Progenitor cell of endocrine pancreas (in vitro differentiated cells): ENCODE results near the gene PHACTR2. TPM values are rescaled to one million over a fixed set of nuclear protein-coding genes. Genes with fewer than 3 reads are reported as not detected.

Experiments used
- DNase-seq: peaks from one replicate; pipeline ENCODE4 v3.0.0; 2021; ENCODE audit warnings: low spot score; ENCODE audit not compliant: unreplicated experiment
- H3K27ac Mint-ChIP-seq: 2 replicates; pipeline ENCODE4 v1.8.0; 2021; ENCODE audit warnings: mild to moderate bottlenecking, moderate library complexity, mixed read lengths
- H3K27me3 Mint-ChIP-seq: 2 replicates; pipeline ENCODE4 v1.8.0; 2021; ENCODE audit warnings: mixed read lengths
- H3K36me3 Mint-ChIP-seq: 2 replicates; pipeline ENCODE4 v1.8.0; 2022; ENCODE audit warnings: mixed read lengths; ENCODE audit not compliant: insufficient read depth
- H3K4me1 Mint-ChIP-seq: 2 replicates; pipeline ENCODE4 v1.8.0; 2021; ENCODE audit warnings: low read depth, mixed read lengths
- H3K4me3 Mint-ChIP-seq: 2 replicates; pipeline ENCODE4 v1.8.0; 2021; ENCODE audit warnings: low read depth, mild to moderate bottlenecking, moderate library complexity, mixed read lengths
- H3K9me3 Mint-ChIP-seq: 2 replicates; pipeline ENCODE4 v1.8.0; 2021; ENCODE audit warnings: low read depth, mixed read lengths
- CTCF ChIP-seq: fragments of 200-600 bp; sonication (generic); IDR thresholded peaks from one replicate; pipeline ENCODE4 v1.5.0; 2021; ENCODE audit warnings: antibody characterized with exemption, mild to moderate bottlenecking; ENCODE audit not compliant: unreplicated experiment
- total RNA-seq: library from RNA; stranded (reverse); gene quantifications from 2 replicates; pipeline ENCODE4 v1.2.1, GENCODE V29; 2021

Gene PHACTR2
- total RNA-seq, 1 donor from 2014 or later: 55.2 TPM

DNA sequence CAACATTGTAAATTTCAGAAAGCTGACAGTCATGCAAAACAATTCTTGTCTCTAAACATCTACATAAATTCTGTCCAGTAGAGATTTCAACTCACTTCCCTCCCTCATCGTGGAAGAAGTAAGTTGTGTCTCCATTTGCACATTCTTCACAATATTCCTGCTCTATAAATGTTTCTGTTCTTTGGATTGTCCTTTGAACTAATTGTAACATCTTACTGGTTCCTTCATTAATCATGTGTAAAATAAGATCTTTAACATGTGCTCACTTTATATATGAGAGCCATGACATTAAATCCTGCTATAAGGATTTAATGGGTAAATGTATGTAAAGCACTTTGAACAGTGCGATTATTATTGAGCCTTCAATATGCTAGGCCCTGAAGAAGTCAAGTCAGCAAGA is 158.4 kb downstream of the PHACTR2 start:
- no peak for TF ChIP-seq CTCF
- H3K9me3 Mint-ChIP-seq: no peaks in the 10 kb centered on the region
- H3K36me3 Mint-ChIP-seq: peaks cover 2% of the 10 kb centered on the region
- no peak overlapping the region for H3K4me3 Mint-ChIP-seq
- DNase-seq: no peak
- H3K4me1 Mint-ChIP-seq: peaks cover 2% of the 10 kb centered on the region
- no peak overlapping the region for H3K27ac Mint-ChIP-seq
- no peaks in the 10 kb centered on the region for H3K27me3 Mint-ChIP-seq

GRCh38 chr6:143838395-143838794 is 160.6 kb downstream of the PHACTR2 start:
- H3K27me3 Mint-ChIP-seq: no peaks in the 10 kb centered on the region
- no peaks in the 10 kb centered on the region for H3K36me3 Mint-ChIP-seq
- TF ChIP-seq CTCF: no peak
- peaks cover 6% of the 10 kb centered on the region for H3K4me1 Mint-ChIP-seq
- no peak for DNase-seq
- no peak overlapping the region for H3K27ac Mint-ChIP-seq
- H3K9me3 Mint-ChIP-seq: no peaks in the 10 kb centered on the region
- no peak overlapping the region for H3K4me3 Mint-ChIP-seq

- Mint-ChIP-seq H3K4me1 (peaks cover 12% of the 10 kb centered on the region), H3K27ac (peak overlapping the region; percentile 5), H3K9me3 (no peaks in the 10 kb centered on the region), H3K4me3 (no peak overlapping the region), H3K36me3 (no peaks in the 10 kb centered on the region), H3K27me3 (no peaks in the 10 kb centered on the region)
- DNase-seq: no peak
- no peak for TF ChIP-seq CTCF
Measured at GRCh38 chr6:143839196-143839595, 161.4 kb downstream of the PHACTR2 start.

- Mint-ChIP-seq H3K4me3 (peak overlapping the region; percentile 48), H3K9me3 (no peaks in the 10 kb centered on the region), H3K27me3 (no peaks in the 10 kb centered on the region), H3K4me1 (peaks cover 14% of the 10 kb centered on the region), H3K27ac (peak overlapping the region; percentile 43), H3K36me3 (peaks cover 5% of the 10 kb centered on the region)
- DNase-seq: no peak
- TF ChIP-seq CTCF: no peak
Measured at GRCh38 chr6:143840595-143841265, 163.0 kb downstream of the PHACTR2 start.

GRCh38 chr6:143842461-143842901 is 164.7 kb downstream of the PHACTR2 start:
- Mint-ChIP-seq H3K36me3 (peaks cover 9% of the 10 kb centered on the region), H3K4me3 (peak overlapping the region; percentile 90), H3K4me1 (peaks cover 14% of the 10 kb centered on the region), H3K27ac (peak overlapping the region; percentile 100), H3K27me3 (no peaks in the 10 kb centered on the region), H3K9me3 (no peaks in the 10 kb centered on the region)
- no peak for TF ChIP-seq CTCF
- no peak for DNase-seq
